ENCODE results near the gene ZC3H12A.

DNA sequence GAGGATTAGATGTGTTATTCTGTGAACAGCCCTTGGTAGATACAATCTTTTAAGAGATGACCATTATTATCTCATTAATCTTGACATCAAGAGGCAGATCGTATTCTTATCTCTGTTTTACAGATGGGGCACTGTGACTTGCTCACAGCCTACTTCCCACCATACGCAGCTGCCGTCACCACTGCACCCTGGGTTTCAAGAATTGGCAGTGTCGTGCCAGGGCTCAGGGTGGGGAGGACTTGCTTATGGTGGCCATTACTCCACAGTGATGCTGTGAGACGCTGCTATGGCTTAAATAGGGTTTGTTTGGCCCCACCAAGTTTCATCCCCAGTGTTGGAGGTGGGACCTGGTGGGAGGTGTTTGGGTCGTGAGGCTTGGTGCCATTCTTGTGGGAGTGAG lies 45.4 kb upstream of the ZC3H12A start:
- TF ChIP-seq POLR2AphosphoS5 (IDR thresholded peaks at IDR 0.05; ENCODE audit: insufficient read depth in 1 of 2, low read depth in 1 of 2) (no peak), POLR2A (IDR thresholded peaks at IDR 0.05) (no peak)
- TF ChIP-seq, protein P1, sequence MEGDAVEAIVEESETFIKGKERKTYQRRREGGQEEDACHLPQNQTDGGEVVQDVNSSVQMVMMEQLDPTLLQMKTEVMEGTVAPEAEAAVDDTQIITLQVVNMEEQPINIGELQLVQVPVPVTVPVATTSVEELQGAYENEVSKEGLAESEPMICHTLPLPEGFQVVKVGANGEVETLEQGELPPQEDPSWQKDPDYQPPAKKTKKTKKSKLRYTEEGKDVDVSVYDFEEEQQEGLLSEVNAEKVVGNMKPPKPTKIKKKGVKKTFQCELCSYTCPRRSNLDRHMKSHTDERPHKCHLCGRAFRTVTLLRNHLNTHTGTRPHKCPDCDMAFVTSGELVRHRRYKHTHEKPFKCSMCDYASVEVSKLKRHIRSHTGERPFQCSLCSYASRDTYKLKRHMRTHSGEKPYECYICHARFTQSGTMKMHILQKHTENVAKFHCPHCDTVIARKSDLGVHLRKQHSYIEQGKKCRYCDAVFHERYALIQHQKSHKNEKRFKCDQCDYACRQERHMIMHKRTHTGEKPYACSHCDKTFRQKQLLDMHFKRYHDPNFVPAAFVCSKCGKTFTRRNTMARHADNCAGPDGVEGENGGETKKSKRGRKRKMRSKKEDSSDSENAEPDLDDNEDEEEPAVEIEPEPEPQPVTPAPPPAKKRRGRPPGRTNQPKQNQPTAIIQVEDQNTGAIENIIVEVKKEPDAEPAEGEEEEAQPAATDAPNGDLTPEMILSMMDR (IDR thresholded peaks at IDR 0.05): no peak

Measured in vagina (tissue), 2 donors.